Hindlimb muscle (tissue), 1 donor: ENCODE data around the gene HDAC7. TPM values are rescaled to one million over a fixed set of nuclear protein-coding genes. Genes with fewer than 3 reads are reported as not detected.

ENCODE experiments used
- DNase-seq: peaks from one replicate; pipeline ENCODE4 v3.0.0-alpha.2; 2013
- polyA plus RNA-seq: library from polyadenylated mRNA; unstranded; fragments of 120-200 nt; gene quantifications from one replicate; pipeline ENCODE4 v1.2.1, GENCODE V29; 2013; ENCODE audit not compliant: insufficient read length

HDAC7 gene
- polyA plus RNA-seq, 1 donor = 67.2 TPM

DNA sequence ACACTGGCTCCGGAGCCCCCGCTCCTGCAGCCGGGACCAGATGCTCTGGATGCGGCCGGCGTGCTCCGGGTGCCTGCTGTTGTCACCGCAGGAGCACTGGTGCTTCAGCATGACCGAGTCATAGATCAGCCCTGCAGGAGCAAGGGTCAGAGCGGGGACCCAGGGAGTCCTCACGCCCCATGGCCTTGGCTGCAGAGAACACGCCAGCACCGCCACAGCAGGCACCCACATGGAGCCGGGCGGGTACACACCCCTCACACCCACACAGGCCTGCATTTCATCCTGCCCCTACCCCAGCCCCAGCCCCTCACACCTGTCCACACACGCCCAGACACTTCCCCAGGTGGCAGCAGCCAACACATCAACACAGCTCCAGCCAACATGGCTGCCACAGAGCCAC lies 27.8 kb downstream of the HDAC7 start:
- DNase-seq = no peak

DNA sequence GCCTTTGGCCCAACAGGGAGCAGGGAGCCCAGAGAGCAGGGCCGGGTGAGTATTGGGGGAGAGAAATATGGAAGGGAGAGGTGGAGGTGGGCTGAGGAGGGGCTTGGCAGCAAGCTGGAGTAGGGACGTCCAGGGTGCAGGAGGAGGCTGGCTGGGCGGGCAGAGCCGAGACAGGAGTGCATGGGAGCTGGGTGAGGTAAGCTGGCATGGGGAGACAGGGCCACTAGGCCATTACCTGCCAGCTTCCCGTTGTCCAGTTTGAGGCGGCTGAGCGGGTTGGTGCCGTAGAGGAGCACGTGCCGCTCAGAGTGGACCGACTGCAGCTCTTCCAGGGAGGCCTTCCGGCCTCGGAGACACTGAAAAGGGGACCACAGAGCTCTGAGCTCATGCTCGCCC lies 28.4 kb downstream of the HDAC7 start:
- no peak for DNase-seq

DNA sequence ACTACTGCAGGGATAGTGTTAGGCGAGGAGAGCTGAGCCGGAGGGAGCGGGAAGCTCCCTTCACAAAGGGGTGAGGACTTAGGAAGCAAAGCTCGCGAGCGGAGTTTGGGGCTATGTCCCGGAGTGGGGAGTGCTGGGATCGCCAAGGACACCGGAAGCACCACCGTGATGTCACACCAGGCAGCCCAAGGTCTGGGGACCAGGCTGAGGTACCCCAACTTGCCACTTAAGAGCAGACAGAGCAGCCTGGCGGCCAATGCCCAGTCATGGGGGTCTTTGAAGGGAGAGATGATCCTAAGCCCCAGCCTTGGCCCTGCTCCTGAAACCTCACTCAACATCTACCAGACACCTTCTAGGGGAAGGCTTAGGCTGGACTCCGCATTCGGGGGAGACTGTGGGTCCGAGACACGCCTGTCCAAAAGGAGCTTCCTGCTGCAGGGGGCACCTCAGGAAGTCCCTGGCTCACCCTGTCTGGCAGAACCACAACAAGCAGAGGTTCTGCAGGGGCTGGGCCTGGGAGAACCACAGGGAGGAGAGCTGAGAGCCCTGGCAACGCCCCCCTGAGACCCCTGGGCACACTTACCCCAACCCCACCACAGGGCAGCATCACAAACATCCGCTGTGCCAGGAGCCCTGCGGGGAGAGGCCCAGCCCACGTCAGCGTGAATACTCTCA lies 28.9 kb downstream of the HDAC7 start:
- DNase-seq = no peak

DNA sequence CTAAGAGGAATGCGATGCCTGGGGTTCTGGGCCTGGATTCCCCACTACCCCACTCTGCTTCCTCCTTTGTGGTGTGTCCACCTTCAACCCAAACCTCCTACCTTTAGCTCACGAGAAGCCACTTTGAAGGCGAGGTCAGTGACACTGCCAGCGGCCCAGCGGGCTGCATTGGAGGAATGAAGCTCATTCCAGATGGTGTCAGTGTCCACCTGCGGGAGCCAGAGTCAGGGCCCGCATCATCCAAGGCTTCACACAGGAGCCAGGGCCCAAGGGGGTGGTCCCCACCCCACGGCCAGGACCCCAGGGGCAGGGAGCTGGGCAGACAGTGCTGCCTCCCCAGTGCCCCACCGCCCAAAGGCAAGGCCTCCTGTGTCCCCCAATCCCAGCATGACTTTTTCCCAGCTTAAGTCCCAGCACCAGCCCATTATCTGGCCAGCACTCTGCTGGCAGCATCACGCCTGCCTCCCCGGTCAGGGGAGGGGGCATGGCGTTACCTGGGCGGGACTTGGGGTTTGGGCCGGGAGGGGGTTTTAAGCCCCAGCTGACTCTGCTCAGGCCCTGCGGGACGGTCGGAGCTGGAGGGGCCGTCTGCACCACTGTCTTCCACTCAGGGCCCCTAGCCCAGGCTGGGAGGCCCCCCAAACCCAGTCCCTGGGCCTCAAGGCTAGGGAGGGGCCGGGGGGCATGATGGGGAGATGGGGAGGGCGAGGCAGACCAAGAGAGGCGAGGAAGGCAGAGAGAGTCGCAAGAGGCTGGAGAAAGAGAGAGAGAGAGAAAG lies 29.8 kb downstream of the HDAC7 start:
- DNase-seq = no peak

DNA sequence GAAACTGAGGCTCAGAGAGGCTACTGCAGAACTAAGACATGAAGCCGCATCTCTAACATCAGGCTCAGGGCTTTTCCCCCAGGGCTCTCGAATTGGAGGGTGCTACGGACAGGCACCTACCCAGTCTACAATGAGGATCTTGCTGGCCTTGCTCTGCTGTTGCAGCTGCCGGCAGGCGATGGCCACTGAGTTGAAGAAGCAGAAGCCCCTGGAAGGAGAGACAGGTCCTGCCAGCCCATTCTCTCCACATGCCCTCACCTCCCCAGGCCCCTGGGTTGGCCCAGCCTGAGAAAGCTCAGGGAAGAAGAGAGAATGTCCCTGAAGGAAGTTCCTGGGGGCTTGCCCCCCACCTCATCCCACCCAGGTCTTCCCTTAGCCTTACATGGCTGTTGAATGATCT lies 30.6 kb downstream of the HDAC7 start:
- DNase-seq = no peak

DNA sequence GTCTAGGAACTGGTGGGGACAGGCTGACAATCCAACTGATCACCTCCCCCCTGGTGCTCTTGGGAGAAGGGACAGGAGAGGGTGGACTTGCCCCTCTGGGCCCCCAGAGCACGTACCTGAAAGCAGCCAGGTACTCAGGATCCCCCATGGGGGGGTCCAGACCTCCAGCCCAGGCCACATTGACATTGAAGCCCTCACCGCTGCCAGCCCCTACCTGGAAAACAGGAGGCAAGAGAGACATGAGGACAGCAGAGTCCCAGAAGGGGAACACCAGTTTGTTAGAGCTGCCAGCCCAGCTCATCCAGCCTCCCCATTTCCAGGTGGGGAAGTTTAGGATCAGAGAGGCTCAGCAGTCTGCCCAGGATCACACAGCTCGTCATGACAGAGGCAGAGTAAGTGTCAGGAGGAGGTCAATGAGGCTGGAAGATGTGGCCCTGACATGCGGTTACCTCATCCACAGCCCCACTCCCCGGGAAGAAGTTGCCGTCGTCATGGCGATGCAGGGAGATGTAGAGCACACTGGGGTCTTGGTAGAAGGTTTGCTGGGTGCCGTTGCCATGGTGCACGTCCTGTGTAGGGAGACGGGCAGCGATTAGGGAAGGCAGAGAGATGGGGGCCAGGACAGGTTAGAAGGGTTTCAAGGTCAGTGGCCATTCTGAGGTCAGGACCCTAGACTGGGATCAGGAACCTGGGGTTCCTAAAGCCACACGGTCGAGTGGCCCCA lies 31.9 kb downstream of the HDAC7 start:
- DNase-seq = no peak

DNA sequence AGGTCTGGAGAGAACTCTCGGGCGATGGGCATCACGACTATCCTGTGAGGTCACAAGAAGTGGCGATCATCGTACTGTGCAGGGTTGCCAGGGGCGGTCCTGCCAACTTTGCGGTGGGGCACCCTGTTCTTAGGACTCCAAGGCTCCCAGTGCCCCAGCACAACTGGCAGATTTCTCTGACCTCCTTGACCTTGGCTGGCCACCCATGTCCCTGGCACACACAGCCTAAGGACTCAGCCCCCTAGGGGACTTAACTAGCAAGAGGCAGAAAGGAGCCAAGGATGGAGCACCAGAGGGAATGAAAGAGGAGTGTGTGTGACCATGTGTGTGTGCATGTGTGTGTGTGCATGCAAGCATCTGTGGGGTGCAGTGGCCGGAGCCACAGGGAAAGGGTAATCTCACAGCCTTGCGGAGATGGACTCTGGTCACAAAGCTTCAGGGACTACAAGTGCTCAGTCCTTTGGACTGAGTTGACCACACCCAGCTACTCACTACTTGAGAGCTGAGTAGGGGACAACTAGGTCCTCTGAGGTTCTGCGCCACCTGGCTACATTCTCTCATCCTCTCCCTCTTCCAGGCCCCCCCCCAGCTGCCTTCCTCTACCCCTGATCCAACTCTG lies 32.9 kb downstream of the HDAC7 start:
- DNase-seq = no peak

DNA sequence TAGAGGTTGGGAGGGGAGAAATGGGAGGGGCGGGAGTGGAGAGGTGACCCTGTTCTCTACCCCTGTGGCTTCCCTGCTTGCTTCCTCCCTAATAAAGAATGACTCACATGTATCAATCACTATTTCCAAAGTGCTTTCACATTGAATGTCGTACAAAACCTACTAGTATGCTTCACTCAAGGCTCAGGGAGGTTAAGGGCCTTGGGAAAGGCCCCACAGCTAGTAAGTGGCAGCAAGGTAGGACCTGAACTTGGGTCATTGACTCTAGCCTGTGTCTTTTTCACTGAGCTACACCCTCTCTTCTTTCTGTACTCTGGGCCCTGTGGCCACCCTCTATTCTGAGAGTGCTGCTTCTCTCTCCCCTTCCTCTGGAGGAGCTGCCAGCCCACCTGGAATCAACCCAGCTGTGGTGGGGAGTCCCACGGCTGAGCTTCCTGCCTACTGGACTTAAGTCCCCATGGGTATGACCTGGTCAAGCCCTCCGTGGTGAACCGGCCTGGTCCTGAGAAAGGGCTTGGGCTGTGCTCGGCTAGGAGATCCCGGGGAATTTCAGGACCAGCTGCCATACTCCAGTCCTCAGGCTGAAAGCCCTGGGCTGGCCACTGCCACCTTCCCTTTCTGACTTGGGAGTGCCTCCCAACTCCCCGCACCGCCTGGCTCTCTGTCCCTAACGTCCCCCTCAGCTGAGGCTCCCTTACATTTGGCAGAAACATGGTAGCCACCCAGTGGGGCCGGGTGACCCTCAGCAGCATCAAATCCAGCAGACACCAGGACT lies 33.6 kb downstream of the HDAC7 start:
- DNase-seq = no peak

DNA sequence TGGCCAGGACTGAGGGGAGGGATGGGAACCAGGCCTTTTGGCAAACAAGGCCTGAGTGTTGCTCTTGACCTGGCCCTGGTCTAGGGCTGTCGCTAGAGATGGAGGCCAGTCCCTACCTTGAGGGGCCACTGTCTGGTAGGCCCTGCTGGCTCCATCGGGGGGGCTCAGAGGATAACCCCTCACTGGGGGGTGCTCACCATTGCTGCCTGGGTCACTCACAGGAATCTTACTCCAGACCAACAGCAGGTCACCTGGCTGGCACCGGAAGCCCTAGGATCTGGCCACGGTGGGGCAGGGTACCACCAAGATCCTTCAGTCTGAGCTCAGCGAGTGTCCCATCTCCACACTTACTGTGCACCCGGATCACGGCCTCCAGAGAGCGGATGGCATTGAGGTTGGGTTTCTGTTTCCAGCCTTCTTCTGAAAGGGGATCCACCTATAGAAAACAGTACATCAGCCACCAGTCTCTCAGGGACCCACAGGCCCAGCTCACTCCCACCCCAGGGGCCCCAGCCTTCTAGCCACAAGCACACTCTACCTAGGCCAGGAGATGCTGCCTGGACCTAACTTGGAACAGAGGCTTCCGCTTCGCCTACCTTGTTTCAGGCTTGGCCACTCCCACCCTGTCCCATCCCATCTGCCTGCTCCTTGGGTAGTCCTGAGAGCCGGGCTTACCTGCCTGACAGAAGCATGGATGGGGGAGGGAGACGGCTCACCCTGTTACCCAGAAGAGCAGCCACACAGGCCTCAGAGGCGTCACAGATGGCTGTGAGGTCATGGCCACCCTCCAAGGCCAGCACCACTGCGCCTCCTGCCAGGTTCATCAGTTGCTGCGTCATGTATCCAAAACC lies 34.4 kb downstream of the HDAC7 start:
- no peak for DNase-seq

DNA sequence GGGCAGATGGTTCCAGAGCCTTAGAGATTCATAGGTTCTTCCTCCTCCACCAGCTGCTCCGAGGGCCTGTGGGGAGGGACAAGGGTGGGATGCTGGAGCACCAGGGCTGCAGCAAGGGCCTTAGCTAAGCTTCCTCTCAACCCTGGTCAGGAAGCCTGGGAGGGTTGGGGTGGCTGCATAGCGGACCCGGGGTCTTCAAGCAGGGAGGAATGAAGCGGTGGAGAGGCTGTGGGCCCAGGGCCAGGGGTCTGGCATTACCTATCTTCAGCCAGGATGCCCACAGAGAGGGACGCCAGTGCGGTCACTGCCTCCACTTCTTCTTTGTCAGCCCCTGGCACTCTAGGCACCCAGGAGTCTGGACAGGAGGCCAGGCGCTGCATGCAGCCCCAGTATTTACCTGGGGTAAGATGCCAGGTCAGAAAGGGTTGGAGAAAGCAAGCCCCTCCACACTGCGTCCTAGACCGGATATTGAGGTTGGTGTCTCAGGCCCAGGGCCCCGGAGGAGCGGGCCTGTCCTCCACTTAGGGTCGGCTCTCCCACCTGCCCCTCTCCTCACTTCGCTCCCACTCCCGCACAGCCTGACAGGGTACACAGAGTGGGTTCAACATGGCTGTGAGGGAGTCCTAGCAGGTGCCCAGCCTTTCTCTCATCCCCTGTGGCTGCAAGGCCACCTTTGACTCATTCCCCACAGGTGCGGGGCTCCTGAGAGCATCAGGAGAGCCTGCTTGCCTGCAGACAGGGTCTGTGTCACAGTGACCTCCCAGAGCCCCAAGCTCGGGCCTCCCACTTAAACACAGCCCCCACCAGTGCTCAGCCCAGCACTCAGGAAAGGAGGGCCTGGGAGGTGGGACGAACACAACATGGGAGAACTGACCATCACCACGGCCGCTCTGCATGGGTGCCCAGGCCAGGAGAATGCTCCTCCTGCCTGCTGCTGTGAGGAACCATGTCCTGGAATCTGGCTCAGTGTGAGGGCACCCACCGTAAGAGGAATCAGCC lies 35.6 kb downstream of the HDAC7 start:
- no peak for DNase-seq

DNA sequence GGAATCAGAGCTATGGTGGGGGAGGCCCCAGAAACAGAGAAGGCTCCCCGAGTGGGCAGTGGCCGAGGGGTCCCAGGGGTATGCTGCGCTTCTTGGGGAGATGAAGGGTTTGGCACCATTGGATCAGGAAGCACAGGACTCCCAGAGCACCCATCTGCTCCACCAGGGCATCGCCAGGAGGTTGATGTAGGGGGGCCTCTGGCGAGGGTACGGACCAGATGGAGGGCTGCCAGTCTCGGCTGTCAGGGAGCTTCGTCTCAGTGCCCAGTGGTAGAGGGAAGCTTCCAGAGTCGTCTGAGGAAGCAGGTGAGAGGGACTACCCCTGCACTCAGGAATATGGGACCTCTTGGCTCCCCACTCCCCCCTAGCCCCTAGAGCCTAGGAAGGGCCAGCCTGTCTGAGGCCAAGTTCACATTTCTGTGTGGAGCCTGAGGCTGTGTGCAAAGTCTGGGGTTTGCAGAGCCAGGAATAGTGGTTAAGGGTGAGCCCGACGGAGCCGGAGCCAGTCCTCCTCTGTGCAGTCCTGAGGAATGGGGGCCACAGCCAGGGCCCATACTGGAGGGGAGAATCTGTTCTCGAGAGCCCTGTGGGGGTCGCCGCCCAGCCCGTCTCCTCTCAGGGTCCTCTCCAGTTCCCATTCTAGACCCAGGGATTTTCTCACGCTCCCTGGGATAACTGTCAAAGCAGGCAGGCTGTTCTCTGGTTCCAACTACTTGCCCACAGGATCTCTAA lies 36.5 kb downstream of the HDAC7 start:
- no peak for DNase-seq

DNA sequence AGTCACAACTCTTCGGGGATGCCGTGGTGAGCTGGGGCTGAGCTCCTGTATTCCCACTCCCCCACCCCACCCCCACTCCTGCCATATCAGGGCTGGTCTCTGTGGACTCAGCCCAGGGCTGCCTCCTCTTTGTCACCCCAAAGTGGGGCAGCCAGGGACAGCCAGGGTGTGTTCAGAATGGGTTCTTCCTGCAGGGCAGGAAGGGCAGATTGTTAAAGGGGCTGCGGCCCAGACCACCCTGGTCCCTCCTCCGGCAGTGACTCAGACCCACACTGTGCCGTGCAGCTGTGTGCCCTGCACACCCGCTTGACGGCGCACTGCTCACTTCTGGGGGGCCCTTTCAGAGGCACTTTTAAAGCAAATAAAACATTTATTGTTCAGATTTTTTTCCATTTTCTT lies 37.3 kb downstream of the HDAC7 start:
- no peak for DNase-seq

DNA sequence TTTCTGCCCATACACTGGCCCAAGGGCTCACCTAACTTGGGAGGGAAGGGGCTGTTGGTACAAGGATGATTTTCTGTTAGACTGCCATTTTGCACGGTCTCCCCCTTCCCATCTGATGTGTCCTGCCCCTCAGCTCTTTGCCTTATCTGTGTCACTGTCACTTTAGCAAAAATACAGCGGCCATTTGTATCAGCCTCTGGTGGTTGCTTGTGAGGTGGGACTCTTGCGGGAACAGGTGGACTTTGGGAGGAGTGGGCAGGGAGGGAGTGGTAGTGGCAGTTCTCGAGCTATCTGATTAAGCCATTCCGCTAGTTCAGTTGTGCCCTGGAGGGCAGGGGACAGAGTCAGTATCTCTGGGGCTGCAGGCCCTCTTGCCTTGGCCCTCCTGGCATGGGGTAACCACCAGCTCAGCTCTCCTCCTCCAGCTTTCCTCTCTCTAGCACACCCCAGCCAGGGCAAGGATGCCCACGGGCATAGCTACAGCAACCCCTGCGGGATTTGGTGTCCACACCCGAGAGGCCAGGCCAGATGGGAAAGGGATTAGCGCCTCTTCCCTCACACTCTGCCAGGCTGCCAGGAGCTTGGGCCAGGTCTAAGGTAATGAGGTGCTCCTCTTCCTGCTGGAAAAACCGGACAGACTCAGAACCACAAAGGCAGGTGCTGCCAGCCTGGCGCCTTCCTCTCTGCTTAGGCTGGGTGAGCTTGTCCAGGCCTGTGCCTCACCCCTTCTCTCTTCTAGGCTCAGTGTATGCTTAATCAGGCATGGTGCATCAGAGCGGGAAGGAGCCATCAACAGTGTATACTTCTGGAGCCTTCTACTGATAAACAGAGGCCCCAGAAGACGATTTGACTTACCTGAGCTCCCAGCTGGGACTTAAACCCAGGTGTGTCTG lies 38.0 kb downstream of the HDAC7 start:
- no peak for DNase-seq

DNA sequence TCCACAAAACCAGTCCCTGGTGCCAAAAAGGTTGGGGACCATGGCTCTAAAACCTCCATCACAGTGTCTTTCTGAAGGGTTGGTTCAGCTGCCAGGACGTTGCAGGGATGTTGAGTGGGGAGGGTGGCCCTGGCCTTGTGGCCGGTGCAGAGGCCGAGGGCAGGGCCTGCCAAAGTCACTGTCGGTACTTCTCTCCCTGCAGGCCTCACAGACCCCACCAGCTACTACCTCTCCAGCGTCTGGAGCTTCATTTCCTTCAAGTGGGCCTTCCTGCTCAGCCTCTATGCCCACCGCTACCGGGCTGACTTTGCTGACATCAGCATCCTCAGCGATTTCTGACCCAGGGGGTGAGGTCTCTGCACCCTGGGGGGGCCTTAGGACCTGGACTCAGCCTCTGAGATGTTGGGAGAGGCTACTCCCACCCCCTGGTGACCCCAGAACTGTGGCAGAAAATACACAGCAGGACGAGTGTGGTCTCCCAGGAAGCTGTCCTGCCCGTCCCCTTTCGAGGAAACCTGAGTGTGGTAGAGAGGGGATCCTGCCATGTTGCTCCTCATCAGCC lies 39.7 kb downstream of the HDAC7 start:
- no peak for DNase-seq

DNA sequence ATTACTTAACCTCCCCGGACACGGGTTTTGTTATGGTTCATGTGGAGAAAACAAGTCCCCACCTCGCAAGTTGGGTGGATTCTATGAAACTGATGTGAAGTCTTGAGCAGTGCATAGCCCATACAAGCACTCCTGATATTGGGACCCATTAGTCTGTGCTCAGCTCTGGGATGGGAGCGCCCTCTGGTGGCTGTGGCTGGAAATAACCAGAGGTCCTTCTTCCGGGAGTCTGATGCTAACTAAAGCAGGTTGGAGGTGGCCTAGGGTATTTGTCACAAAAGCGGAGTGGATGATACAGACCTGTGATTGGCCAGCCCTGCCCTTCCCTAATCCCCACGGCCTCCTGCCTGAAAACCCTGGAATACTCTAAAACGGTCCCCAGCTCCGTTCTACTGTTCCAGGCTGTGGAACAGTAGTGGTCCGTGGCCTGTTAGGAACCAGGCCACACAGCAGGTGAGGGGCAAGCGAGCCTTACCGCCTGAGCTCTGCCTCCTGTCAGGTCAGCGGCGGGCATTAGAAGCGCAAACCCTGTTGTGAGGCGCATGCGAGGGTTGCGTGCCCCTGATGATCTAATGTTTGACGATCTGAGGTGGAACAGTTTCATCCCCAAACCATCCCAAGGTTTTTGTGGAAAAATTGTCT lies 40.3 kb downstream of the HDAC7 start:
- peak; percentile 89 for DNase-seq

DNA sequence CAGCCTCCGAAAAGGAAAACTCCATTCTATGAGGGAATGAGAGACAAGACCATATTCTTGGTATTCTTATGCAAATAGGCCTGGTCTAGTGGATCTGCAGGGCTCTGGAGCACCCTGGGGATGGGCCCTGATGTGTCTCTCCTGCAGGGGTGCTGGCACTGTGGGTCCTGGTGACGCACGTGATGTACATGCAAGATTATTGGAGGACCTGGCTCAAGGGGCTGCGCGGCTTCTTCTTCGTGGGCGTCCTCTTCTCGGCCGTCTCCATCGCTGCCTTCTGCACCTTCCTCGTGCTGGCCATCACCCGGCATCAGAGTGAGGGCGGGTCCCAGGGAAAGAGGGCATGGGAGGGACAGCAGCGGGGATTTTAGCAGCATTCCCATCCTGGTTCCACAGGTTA lies 40.8 kb downstream of the HDAC7 start:
- no peak for DNase-seq
